Osteoblast (primary cell): ENCODE measurements around the gene PMAIP1. TPM values are rescaled to one million over a fixed set of nuclear protein-coding genes. Genes with fewer than 3 reads are reported as not detected.

Experiments used
- DNase-seq: peaks from one replicate; pipeline ENCODE4 v3.0.0; 2011; ENCODE audit warnings: low spot score, mixed read lengths; ENCODE audit not compliant: insufficient read length; ENCODE audit errors: missing footprints
- H2AFZ ChIP-seq: 2 replicates; pipeline ENCODE4 v1.6.0; 2011; ENCODE audit warnings: mild to moderate bottlenecking, low read length
- H3K27ac ChIP-seq: 2 replicates; pipeline ENCODE4 v1.5.1; 2011; ENCODE audit warnings: mild to moderate bottlenecking, low read depth, low read length, moderate library complexity
- H3K27me3 ChIP-seq: 2 replicates; pipeline ENCODE4 v1.6.0; 2012; ENCODE audit warnings: mild to moderate bottlenecking, control low read depth, inconsistent platforms, low read length, moderate library complexity; ENCODE audit not compliant: insufficient read depth
- H3K36me3 ChIP-seq: 2 replicates; pipeline ENCODE4 v1.5.1; 2011; ENCODE audit warnings: mild to moderate bottlenecking, low read length, control low read depth, moderate library complexity; ENCODE audit not compliant: insufficient read depth
- H3K4me1 ChIP-seq: 2 replicates; pipeline ENCODE4 v1.5.1; 2011; ENCODE audit warnings: mild to moderate bottlenecking, low read length, control low read depth, moderate library complexity; ENCODE audit not compliant: insufficient read depth
- H3K4me2 ChIP-seq: 2 replicates; pipeline ENCODE4 v1.6.0; 2011; ENCODE audit warnings: mild to moderate bottlenecking, low read length; ENCODE audit not compliant: insufficient read depth
- H3K4me3 ChIP-seq: fragments of 200-600 bp; sonication (generic); 3 replicates; pipeline ENCODE4 v1.5.1; 2012; ENCODE audit warnings: mild to moderate bottlenecking, low read length, inconsistent platforms; ENCODE audit not compliant: insufficient read depth
- H3K79me2 ChIP-seq: 2 replicates; pipeline ENCODE4 v1.6.0; 2012; ENCODE audit warnings: mild to moderate bottlenecking, low read length, control low read depth, inconsistent platforms; ENCODE audit not compliant: insufficient read depth
- H3K9me3 ChIP-seq: 2 replicates; pipeline ENCODE4 v1.5.1; 2011; ENCODE audit warnings: low read depth, low read length, control low read depth
- H4K20me1 ChIP-seq: 2 replicates; pipeline ENCODE4 v1.6.0; 2012; ENCODE audit warnings: mild to moderate bottlenecking, low read length, control low read depth; ENCODE audit not compliant: insufficient read depth
- CTCF ChIP-seq: IDR thresholded peaks from 2 replicates; pipeline ENCODE4 v1.5.1; 2011; ENCODE audit warnings: mild to moderate bottlenecking, low read depth, low read length, moderate library complexity; ENCODE audit errors: extremely low read depth
- total RNA-seq: library from RNA; depleted of rRNA; stranded (reverse); fragments of >200 nt; gene quantifications from 2 replicates; pipeline ENCODE4 v1.2.3, GENCODE V29; 2012

PMAIP1 gene
- total RNA-seq, 1 donor: 4.0 TPM

GRCh38 chr18:59873641-59874040, 26.2 kb upstream of the PMAIP1 start:
- Histone ChIP-seq H3K27me3 (no peaks in the 10 kb centered on the region), H3K4me3 (no peak overlapping the region), H3K79me2 (no peaks in the 10 kb centered on the region), H3K4me1 (peaks cover 20% of the 10 kb centered on the region), H2AFZ (peak overlapping the region; percentile 49), H3K36me3 (no peaks in the 10 kb centered on the region), H3K4me2 (peak overlapping the region; percentile 59), H4K20me1 (no peaks in the 10 kb centered on the region), H3K9me3 (no peaks in the 10 kb centered on the region), H3K27ac (peak overlapping the region; percentile 68)
- no peak for TF ChIP-seq CTCF
- peak; percentile 59 for DNase-seq

- Histone ChIP-seq H3K4me3 (no peak overlapping the region), H4K20me1 (no peaks in the 10 kb centered on the region), H3K27ac (peak overlapping the region; percentile 68), H3K27me3 (no peaks in the 10 kb centered on the region), H3K4me2 (peak overlapping the region; percentile 59), H3K9me3 (no peaks in the 10 kb centered on the region), H2AFZ (peak overlapping the region; percentile 52), H3K36me3 (no peaks in the 10 kb centered on the region), H3K79me2 (no peaks in the 10 kb centered on the region), H3K4me1 (peaks cover 20% of the 10 kb centered on the region)
- TF ChIP-seq CTCF: no peak
- peak; percentile 94 for DNase-seq
Measured at GRCh38 chr18:59874166-59874565, 25.6 kb upstream of the PMAIP1 start.

- no peak for DNase-seq
- Histone ChIP-seq H3K79me2 (no peaks in the 10 kb centered on the region), H3K9me3 (no peaks in the 10 kb centered on the region), H3K27me3 (no peaks in the 10 kb centered on the region), H3K27ac (no peak overlapping the region), H3K36me3 (no peaks in the 10 kb centered on the region), H2AFZ (no peak overlapping the region), H4K20me1 (no peaks in the 10 kb centered on the region), H3K4me2 (no peak overlapping the region), H3K4me3 (no peak overlapping the region), H3K4me1 (peaks cover 15% of the 10 kb centered on the region)
- TF ChIP-seq CTCF: no peak
Measured at GRCh38 chr18:59876310-59876626, 23.5 kb upstream of the PMAIP1 start.

- no peaks in the 10 kb centered on the region for H4K20me1 ChIP-seq
- H3K79me2 ChIP-seq: no peaks in the 10 kb centered on the region
- no peaks in the 10 kb centered on the region for H3K27me3 ChIP-seq
- no peak overlapping the region for H2AFZ ChIP-seq
- H3K4me3 ChIP-seq: no peak overlapping the region
- peaks cover 25% of the 10 kb centered on the region for H3K4me1 ChIP-seq
- H3K36me3 ChIP-seq: no peaks in the 10 kb centered on the region
- H3K4me2 ChIP-seq: no peak overlapping the region
- DNase-seq: no peak
- no peak for TF ChIP-seq CTCF
- no peak overlapping the region for H3K27ac ChIP-seq
- H3K9me3 ChIP-seq: no peaks in the 10 kb centered on the region
Measured at GRCh38 chr18:59877361-59877760, 22.4 kb upstream of the PMAIP1 start.
